Smooth muscle cell (in vitro differentiated cells): ENCODE measurements around the gene PJVK. TPM values are rescaled to one million over a fixed set of nuclear protein-coding genes. Genes with fewer than 3 reads are reported as not detected.

Source experiments
- DNase-seq: peaks from one replicate; lab custom pipeline; 2025; ENCODE audit not compliant: unreplicated experiment; lab: John Stamatoyannopoulos, UW
- H2AFZ ChIP-seq: fragments of 200-600 bp; sonication (generic); 2 replicates; pipeline ENCODE4 v1.6.0; 2016; ENCODE audit warnings: antibody characterized with exemption, low read depth, mild to moderate bottlenecking
- H3F3A ChIP-seq: fragments of 200-600 bp; sonication (generic); 2 replicates; pipeline ENCODE4 v1.6.0; 2017; ENCODE audit warnings: antibody characterized with exemption, low read depth
- H3K27ac ChIP-seq: fragments of 200-600 bp; sonication (generic); 2 replicates; pipeline ENCODE4 v1.5.1; 2016; ENCODE audit warnings: low read depth, mild to moderate bottlenecking
- H3K27me3 ChIP-seq: fragments of 200-600 bp; sonication (generic); 2 replicates; pipeline ENCODE4 v1.6.1; 2016; ENCODE audit warnings: low read depth, mild to moderate bottlenecking
- H3K36me3 ChIP-seq: fragments of 200-600 bp; sonication (generic); 2 replicates; pipeline ENCODE4 v1.5.1; 2016; ENCODE audit warnings: low read depth
- H3K4me1 ChIP-seq: fragments of 200-600 bp; sonication (generic); 2 replicates; pipeline ENCODE4 v1.5.1; 2016; ENCODE audit warnings: low read depth
- H3K4me2 ChIP-seq: fragments of 200-600 bp; sonication (generic); 2 replicates; pipeline ENCODE4 v1.6.0; 2016; ENCODE audit warnings: mild to moderate bottlenecking
- H3K4me3 ChIP-seq: fragments of 200-600 bp; sonication (generic); 2 replicates; pipeline ENCODE4 v1.5.1; 2016; ENCODE audit warnings: mild to moderate bottlenecking
- H3K79me2 ChIP-seq: fragments of 200-600 bp; sonication (generic); 2 replicates; pipeline ENCODE4 v1.6.0; 2016; ENCODE audit warnings: low read depth, mild to moderate bottlenecking
- H3K9ac ChIP-seq: fragments of 200-600 bp; sonication (generic); 2 replicates; pipeline ENCODE4 v1.6.0; 2016; ENCODE audit warnings: low read depth
- H3K9me3 ChIP-seq: fragments of 200-600 bp; sonication (generic); replicated peaks from 2 replicates; pipeline ENCODE4 v1.5.1; 2016; ENCODE audit warnings: low read depth
- H4K20me1 ChIP-seq: fragments of 200-600 bp; sonication (generic); 2 replicates; pipeline ENCODE4 v1.6.0; 2016; ENCODE audit warnings: low read depth
- WGBS: methylation state at CpG from one replicate; pipeline ENCODE4 v1.1.7; 2016; ENCODE audit warnings: low lambda C conversion rate; 5-methylcytosine and 5-hydroxymethylcytosine counted together
- polyA plus RNA-seq: library from polyadenylated mRNA; unstranded; fragments of >200 nt; fragmentation: Nextera tagmentation; extraction: Ambion mirVana; gene quantifications from 2 replicates; pipeline ENCODE4 v1.2.1, GENCODE V29; 2016
- total RNA-seq: library from RNA; depleted of rRNA; stranded (reverse); fragments of >200 nt; gene quantifications from 2 replicates; pipeline ENCODE4 v1.2.3, GENCODE V29; 2014
- TF ChIP-seq, protein P1 (sequence below): fragments of 200-600 bp; sonication (generic); IDR thresholded peaks from 2 replicates; pipeline ENCODE4 v1.5.1; 2017; ENCODE audit warnings: borderline replicate concordance, mild to moderate bottlenecking, antibody characterized with exemption; ENCODE audit not compliant: insufficient read depth, poor library complexity, severe bottlenecking

Gene PJVK
- total and polyA plus RNA-seq, 2 experiments from 2014 or later = 1.9 to 3.3 TPM

DNA sequence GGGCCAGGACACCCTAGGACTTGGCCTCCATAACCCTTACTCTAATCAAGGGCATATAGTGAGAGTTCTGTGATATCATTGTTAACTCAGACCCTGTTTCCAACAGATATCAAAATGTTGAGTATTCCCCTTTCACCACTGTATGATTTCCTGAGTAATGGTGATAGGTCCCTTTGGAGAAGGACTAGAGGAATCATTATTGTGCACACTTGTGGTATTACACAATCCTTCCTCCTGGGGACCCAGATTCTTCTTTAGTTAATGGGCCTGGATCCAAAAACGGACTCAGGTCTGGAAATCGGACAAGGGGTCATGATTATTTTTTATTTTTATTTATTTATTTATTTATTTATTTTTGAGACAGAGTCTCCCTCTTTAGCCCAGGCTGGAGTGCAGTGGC lies 23.7 kb upstream of the PJVK start:
- Histone ChIP-seq H3K79me2 (peaks cover 11% of the 10 kb centered on the region), H4K20me1 (no peaks in the 10 kb centered on the region), H3K9ac (no peak overlapping the region), H3K27me3 (no peaks in the 10 kb centered on the region), H3K4me3 (no peak overlapping the region), H2AFZ (no peak overlapping the region), H3K36me3 (no peaks in the 10 kb centered on the region), H3K4me2 (no peak overlapping the region), H3K4me1 (no peaks in the 10 kb centered on the region), H3K27ac (no peak overlapping the region), H3K9me3 (no peaks in the 10 kb centered on the region), H3F3A (no peaks in the 10 kb centered on the region)
- TF ChIP-seq, protein P1, sequence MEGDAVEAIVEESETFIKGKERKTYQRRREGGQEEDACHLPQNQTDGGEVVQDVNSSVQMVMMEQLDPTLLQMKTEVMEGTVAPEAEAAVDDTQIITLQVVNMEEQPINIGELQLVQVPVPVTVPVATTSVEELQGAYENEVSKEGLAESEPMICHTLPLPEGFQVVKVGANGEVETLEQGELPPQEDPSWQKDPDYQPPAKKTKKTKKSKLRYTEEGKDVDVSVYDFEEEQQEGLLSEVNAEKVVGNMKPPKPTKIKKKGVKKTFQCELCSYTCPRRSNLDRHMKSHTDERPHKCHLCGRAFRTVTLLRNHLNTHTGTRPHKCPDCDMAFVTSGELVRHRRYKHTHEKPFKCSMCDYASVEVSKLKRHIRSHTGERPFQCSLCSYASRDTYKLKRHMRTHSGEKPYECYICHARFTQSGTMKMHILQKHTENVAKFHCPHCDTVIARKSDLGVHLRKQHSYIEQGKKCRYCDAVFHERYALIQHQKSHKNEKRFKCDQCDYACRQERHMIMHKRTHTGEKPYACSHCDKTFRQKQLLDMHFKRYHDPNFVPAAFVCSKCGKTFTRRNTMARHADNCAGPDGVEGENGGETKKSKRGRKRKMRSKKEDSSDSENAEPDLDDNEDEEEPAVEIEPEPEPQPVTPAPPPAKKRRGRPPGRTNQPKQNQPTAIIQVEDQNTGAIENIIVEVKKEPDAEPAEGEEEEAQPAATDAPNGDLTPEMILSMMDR = no peak
- no peak for DNase-seq
- 100% methylated on average over 2 of the region's 2 CpGs for WGBS

DNA sequence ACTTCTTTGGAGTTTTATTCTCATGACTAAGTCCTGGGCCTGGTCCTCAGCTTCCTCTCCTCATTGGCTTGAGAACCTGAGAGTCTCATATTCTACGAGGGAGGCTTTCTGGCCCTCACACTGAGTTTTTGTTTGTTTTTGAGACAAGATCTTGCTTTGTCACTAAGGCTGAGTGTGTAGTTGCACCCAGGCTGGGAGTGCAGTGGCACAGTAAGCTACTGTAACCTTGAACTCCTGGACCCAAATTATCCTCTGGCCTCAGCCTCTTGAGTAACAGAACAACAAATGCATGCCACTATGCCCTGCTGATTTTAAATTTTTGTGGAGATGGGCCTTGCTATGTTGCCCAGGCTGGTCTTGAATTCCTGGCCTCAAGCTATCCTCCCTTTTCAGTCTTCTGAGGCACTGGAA lies 22.8 kb upstream of the PJVK start:
- no peaks in the 10 kb centered on the region for H3K9me3 ChIP-seq
- peaks cover 6% of the 10 kb centered on the region for H3K36me3 ChIP-seq
- H4K20me1 ChIP-seq = no peaks in the 10 kb centered on the region
- DNase-seq = no peak
- H3K27ac ChIP-seq = no peak overlapping the region
- H3K4me3 ChIP-seq = no peak overlapping the region
- H3K4me1 ChIP-seq = no peaks in the 10 kb centered on the region
- H3K79me2 ChIP-seq = peaks cover 7% of the 10 kb centered on the region
- no peaks in the 10 kb centered on the region for H3K27me3 ChIP-seq
- H3K9ac ChIP-seq = no peak overlapping the region
- no peaks in the 10 kb centered on the region for H3F3A ChIP-seq
- H3K4me2 ChIP-seq = no peak overlapping the region
- 95% methylated on average over 1 of the region's 1 CpG for WGBS
- H2AFZ ChIP-seq = no peak overlapping the region
- TF ChIP-seq, protein P1 = no peak

DNA sequence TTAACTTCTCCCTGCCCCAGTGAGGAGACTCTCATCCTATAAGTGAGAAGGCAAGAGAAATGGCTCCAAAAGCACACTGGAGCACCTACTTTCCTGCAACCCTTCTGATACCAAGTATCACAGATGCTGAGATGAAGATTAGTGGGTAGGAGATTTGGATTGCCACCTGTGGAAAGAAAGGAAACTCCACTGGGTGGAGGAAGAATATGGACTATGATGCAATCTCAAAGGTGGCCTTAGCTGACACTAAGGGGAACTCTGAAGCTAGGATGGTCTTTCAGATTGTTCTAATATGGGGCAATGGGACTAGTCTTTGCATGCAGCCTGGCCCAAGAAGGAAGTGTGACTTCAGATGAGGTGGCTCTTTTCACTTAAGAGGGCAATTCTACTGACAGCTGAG lies 21.8 kb upstream of the PJVK start:
- TF ChIP-seq, protein P1 = no peak
- Histone ChIP-seq H3K79me2 (peaks cover 7% of the 10 kb centered on the region), H3K9ac (no peak overlapping the region), H3K9me3 (no peaks in the 10 kb centered on the region), H3F3A (no peaks in the 10 kb centered on the region), H3K36me3 (peaks cover 11% of the 10 kb centered on the region), H3K27me3 (no peaks in the 10 kb centered on the region), H2AFZ (no peak overlapping the region), H3K27ac (no peak overlapping the region), H4K20me1 (no peaks in the 10 kb centered on the region), H3K4me2 (no peak overlapping the region), H3K4me1 (no peaks in the 10 kb centered on the region), H3K4me3 (no peak overlapping the region)
- DNase-seq = no peak

DNA sequence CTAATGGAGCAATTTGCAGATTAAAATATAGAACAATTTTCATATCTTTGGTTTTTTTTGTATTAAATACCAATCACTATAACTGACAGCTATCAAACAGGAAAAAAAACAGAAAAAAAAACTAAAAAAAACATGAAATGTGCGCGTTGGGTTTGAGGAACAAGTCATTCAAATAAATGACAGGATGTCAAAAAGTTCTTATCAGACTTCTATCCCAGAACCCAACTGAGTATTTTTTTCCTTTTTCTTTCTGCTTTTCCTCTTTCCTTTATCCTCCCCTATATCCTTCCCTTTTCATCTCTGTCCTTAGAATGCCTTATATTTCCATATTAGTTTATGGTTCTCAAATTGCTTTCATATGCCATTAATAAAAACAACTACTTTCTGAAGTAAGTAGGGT lies 14.5 kb upstream of the PJVK start:
- peaks cover 5% of the 10 kb centered on the region for H4K20me1 ChIP-seq

More for the DNA sequence above, 14.5 kb upstream of the PJVK start:
- Histone ChIP-seq H3K27ac (no peak overlapping the region), H3F3A (peaks cover 23% of the 10 kb centered on the region), H3K36me3 (peaks cover 11% of the 10 kb centered on the region), H3K79me2 (no peaks in the 10 kb centered on the region), H3K9ac (no peak overlapping the region), H3K27me3 (no peaks in the 10 kb centered on the region), H3K9me3 (no peaks in the 10 kb centered on the region), H3K4me2 (no peak overlapping the region), H3K4me1 (peaks cover 9% of the 10 kb centered on the region), H2AFZ (no peak overlapping the region), H3K4me3 (no peak overlapping the region)
- no peak for DNase-seq
- TF ChIP-seq, protein P1 = no peak
- 100% methylated on average over 2 of the region's 2 CpGs for WGBS
